ENCODE results near the gene CDH13. TPM values are rescaled to one million over a fixed set of nuclear protein-coding genes. Genes with fewer than 3 reads are reported as not detected.

Gene CDH13
- total and polyA plus RNA-seq, 2 of the 8 experiments (the other 6 are each of a cell fraction or from before 2014, with no cell fraction given), result 2.3 to 2.4 TPM

DNA sequence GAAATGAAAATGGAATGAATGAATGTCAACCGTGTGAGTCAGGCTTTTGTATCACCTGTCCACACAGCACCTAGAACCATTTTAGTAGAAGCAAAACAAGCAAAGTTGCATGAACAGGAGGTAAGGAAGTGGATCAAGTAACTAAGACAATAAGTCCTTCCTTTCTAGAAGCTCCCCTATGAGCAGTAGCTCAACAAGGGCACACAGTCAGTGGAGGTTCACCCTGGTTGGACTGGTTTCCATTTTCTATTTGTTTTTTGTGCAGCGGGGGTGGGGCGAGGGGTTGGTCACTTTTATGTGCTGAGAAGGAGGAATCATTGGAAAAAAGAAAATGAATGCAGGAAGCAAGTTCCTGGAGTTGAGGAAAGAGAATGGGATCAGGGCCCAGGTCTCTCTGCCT, 1177.0 kb downstream of the CDH13 start:
- no peak overlapping the region for H3K9ac ChIP-seq (replicated peaks in 1 of 4; ENCODE audit: extremely low read depth in 1 of 4, low read depth in 3 of 4, low read length in 3 of 4)
- no peak overlapping the region for H4K91ac ChIP-seq (replicated peaks; ENCODE audit: insufficient read length, low read length)
- no peak overlapping the region for H2BK120ac ChIP-seq (replicated peaks; ENCODE audit: low read depth, low read length)
- H3K79me1 ChIP-seq (ENCODE audit: low read depth, low read length), result peaks cover 1% of the 10 kb centered on the region
- CTCF ChIA-PET (ENCODE audit: partially characterized antibody), result interaction anchor here (1.2 to 2.2 kb wide), 3 partner anchors 9 to 356 kb away, joined by 3 to 4 read pairs (median 3); no protein-coding TSS in a partner anchor
- no peak overlapping the region for H3K23ac ChIP-seq (ENCODE audit: insufficient read length)
- peak overlapping the region; percentile 47 for H3K56ac ChIP-seq (replicated peaks; ENCODE audit: insufficient read length, low read depth, low read length)
- H3K23me2 ChIP-seq (ENCODE audit: low read depth, low read length), result peaks cover 4% of the 10 kb centered on the region
- WGBS, 2 experiments (ENCODE audit: extremely low coverage in 1 of 2, insufficient coverage in 1 of 2, insufficient read length in 1 of 2, insufficient replicate concordance in 2 of 2, low coverage in 1 of 2, low lambda C conversion rate in 2 of 2, missing lambda C conversion rate in 1 of 2), result 82% methylated on average over 3 of the region's 3 CpGs; no CpG with 5 or more reads in 1 of the 2 experiments
- no peak overlapping the region for H4K5ac ChIP-seq (ENCODE audit: insufficient read length, low read depth, low read length)
- no peak overlapping the region for H3K4ac ChIP-seq (replicated peaks; ENCODE audit: insufficient read length, low read depth, low read length)
- no peak for DNase-seq (ENCODE audit: low read depth in 1 of 2, low spot score in 2 of 2)
- peak overlapping the region; percentile 36; the same call in 1 of the 2 replicates for H2BK15ac ChIP-seq (ENCODE audit: low read length)
- H2BK12ac ChIP-seq (ENCODE audit: low read depth, low read length), result 0 out of 2 replicates have a peak overlapping the region, but pooled peaks have one; percentile 76
- H3K4me2 ChIP-seq (ENCODE audit: insufficient read depth in 1 of 2, low read depth in 2 of 2, low read length in 2 of 2), result no peak overlapping the region
- POLR2A ChIA-PET (ENCODE audit: partially characterized antibody), result interaction anchor here (1.5 kb wide), 1 partner anchor 11 kb away, joined by 5 read pairs; no protein-coding TSS in a partner anchor
- H4K20me1 ChIP-seq (replicated peaks in 1 of 2; ENCODE audit: control insufficient read depth in 1 of 2, insufficient read depth in 2 of 2, low read length in 2 of 2), result peaks cover 0 to 2% of the 10 kb centered on the region in 2 experiments
- no peak overlapping the region for H3K27ac ChIP-seq (ENCODE audit: low read depth, low read length)
- no peak overlapping the region for H3K18ac ChIP-seq (ENCODE audit: extremely low read depth, low read length)
- FAIRE-seq, result no peak
- no peaks in the 10 kb centered on the region for H3K36me3 ChIP-seq (ENCODE audit: control insufficient read depth in 2 of 4, insufficient read depth in 4 of 4, low read length in 3 of 4)
- peaks cover 2 to 7% of the 10 kb centered on the region in 2 experiments for H3K79me2 ChIP-seq (ENCODE audit: control insufficient read depth in 1 of 2, insufficient read depth in 2 of 2, low read length in 2 of 2)
- no peaks in the 10 kb centered on the region for H3K9me3 ChIP-seq (ENCODE audit: insufficient read depth in 2 of 2, low read depth in 1 of 2, low read length in 1 of 2)
- no peak overlapping the region; the same call in 1 of the 2 replicates for H2BK5ac ChIP-seq (ENCODE audit: low read depth, low read length)
- H2AFZ ChIP-seq (ENCODE audit: low read length), result peak overlapping the region; percentile 86; the same call in 1 of the 2 replicates
- H3K27me3 ChIP-seq (replicated peaks in 1 of 4; ENCODE audit: control insufficient read depth in 3 of 4, extremely low read depth in 1 of 4, insufficient read depth in 3 of 4, low read length in 3 of 4), result no peaks in the 10 kb centered on the region; a peak in 1 of 7 replicates
- H4K8ac ChIP-seq (ENCODE audit: extremely low read depth, insufficient read depth, low read length), result no peak overlapping the region
- H3K4me3 ChIP-seq (ENCODE audit: extremely low read depth in 1 of 4, insufficient read depth in 2 of 4, low read depth in 3 of 4, low read length in 4 of 4), result no peak overlapping the region
- H3K4me1 ChIP-seq (replicated peaks in 1 of 4; ENCODE audit: control insufficient read depth in 3 of 4, insufficient read depth in 4 of 4, low read length in 3 of 4), result peaks cover 2 to 20% (median 13%) of the 10 kb centered on the region in 4 experiments; a peak in 6 of 7 replicates
- H2AK5ac ChIP-seq (ENCODE audit: low read depth, low read length), result 0 out of 2 replicates have a peak overlapping the region, but pooled peaks have one; percentile 43
- H2BK20ac ChIP-seq (ENCODE audit: low read length), result peak overlapping the region; percentile 84; the same call in 1 of the 2 replicates
- no peak overlapping the region for H3K14ac ChIP-seq (ENCODE audit: insufficient read length)
- TF ChIP-seq BCL11A (IDR thresholded peaks at IDR 0.05; ENCODE audit: low read depth in 2 of 2, low read length in 2 of 2) (no peak), TCF12 (IDR thresholded peaks at IDR 0.05; ENCODE audit: low read depth, low read length) (no peak), SP4 (IDR thresholded peaks at IDR 0.05; ENCODE audit: low read length) (no peak), JUND (IDR thresholded peaks at IDR 0.05; ENCODE audit: low read length) (no peak), KDM1A (IDR thresholded peaks at IDR 0.05; ENCODE audit: borderline replicate concordance, low read length) (no peak), TBP (IDR thresholded peaks at IDR 0.05; ENCODE audit: low read depth, low read length) (no peak), SIX5 (IDR thresholded peaks at IDR 0.05; ENCODE audit: low read depth, low read length) (no peak), YY1 (IDR thresholded peaks at IDR 0.05; ENCODE audit: low read depth, low read length) (no peak), ATF3 (IDR thresholded peaks at IDR 0.05; ENCODE audit: insufficient read depth, low read depth, low read length) (no peak), SP1 (IDR thresholded peaks at IDR 0.05; ENCODE audit: low read depth, low read length) (no peak)
- TF ChIP-seq, protein P1, sequence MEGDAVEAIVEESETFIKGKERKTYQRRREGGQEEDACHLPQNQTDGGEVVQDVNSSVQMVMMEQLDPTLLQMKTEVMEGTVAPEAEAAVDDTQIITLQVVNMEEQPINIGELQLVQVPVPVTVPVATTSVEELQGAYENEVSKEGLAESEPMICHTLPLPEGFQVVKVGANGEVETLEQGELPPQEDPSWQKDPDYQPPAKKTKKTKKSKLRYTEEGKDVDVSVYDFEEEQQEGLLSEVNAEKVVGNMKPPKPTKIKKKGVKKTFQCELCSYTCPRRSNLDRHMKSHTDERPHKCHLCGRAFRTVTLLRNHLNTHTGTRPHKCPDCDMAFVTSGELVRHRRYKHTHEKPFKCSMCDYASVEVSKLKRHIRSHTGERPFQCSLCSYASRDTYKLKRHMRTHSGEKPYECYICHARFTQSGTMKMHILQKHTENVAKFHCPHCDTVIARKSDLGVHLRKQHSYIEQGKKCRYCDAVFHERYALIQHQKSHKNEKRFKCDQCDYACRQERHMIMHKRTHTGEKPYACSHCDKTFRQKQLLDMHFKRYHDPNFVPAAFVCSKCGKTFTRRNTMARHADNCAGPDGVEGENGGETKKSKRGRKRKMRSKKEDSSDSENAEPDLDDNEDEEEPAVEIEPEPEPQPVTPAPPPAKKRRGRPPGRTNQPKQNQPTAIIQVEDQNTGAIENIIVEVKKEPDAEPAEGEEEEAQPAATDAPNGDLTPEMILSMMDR (IDR thresholded peaks at IDR 0.05; ENCODE audit: control extremely low read depth in 1 of 3, insufficient read depth in 1 of 3, low read depth in 1 of 3, low read length in 3 of 3), result no peak
